ENCODE measurements around the gene CACNA1E. TPM values are rescaled to one million over a fixed set of nuclear protein-coding genes. Genes with fewer than 3 reads are reported as not detected.

The CACNA1E gene
- total and polyA plus RNA-seq, 2 experiments from 2014 or later, result 1.1 to 1.7 TPM

DNA sequence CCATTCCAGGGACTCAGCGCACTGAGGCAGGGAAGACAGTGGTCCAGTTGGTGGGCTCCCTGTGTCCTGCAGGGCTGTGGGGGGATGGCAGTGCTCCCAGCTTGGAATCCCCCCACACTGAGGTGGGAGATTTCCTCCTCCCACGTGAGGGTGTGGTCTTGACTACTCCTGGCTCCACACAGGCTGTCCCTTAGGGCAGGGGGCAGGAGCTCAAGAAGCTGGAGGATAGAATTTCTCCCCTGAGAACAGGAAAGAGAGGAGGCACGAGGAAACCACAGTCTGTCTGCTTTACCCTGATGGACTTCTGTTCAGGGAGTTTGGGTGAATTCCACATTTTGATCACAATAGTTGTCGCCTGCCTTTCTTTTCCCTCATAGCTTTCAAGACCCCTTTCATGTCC, 62.1 kb downstream of the CACNA1E start:
- H3K9me2 ChIP-seq (replicated peaks; ENCODE audit: insufficient read depth), result no peaks in the 10 kb centered on the region
- WGBS (ENCODE audit: low lambda C conversion rate, missing lambda C conversion rate), result 53% methylated on average over 4 of the region's 4 CpGs

DNA sequence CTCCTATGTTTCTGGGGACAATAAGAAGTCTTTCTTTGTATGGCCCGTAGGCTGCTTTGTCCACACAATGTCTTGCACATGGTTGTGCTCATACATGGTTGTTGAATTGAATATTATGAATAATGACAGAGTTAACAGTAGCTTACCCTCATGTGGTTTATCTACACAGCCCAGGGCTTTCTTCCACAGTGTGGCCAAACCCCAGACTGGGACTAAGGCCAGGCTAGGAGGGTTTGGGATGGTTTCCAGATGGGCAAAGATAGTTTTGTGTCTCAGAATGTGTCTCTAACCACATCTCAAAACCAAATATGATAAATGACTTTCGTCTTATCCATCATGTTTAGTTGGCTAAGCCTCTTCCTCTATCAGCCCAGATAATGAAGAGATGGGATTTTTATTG, 65.2 kb downstream of the CACNA1E start:
- Histone ChIP-seq H4K20me1 (ENCODE audit: insufficient read depth, poor library complexity, severe bottlenecking) (no peaks in the 10 kb centered on the region), H3K9me3 (ENCODE audit: low read depth) (no peaks in the 10 kb centered on the region), H3K4me3 (no peak overlapping the region), H3K27ac (no peak overlapping the region), H2AFZ (no peak overlapping the region), H3K9me2 (replicated peaks; ENCODE audit: insufficient read depth) (no peaks in the 10 kb centered on the region), H3K4me2 (no peak overlapping the region), H3K4me1 (ENCODE audit: insufficient read depth) (no peaks in the 10 kb centered on the region), H3K79me2 (no peaks in the 10 kb centered on the region), H3K36me3 (replicated peaks; ENCODE audit: insufficient read depth, low read depth) (no peaks in the 10 kb centered on the region), H3K27me3 (peaks cover 9% of the 10 kb centered on the region)
- WGBS (ENCODE audit: low lambda C conversion rate, missing lambda C conversion rate), result 90% methylated on average over 2 of the region's 2 CpGs
- no peak for DNase-seq (ENCODE audit: low spot score)
- no peak for TF ChIP-seq EZH2phosphoT487 (IDR thresholded peaks at IDR 0.05; ENCODE audit: low read depth, severe bottlenecking, unreplicated experiment)
- TF ChIP-seq, protein P1, sequence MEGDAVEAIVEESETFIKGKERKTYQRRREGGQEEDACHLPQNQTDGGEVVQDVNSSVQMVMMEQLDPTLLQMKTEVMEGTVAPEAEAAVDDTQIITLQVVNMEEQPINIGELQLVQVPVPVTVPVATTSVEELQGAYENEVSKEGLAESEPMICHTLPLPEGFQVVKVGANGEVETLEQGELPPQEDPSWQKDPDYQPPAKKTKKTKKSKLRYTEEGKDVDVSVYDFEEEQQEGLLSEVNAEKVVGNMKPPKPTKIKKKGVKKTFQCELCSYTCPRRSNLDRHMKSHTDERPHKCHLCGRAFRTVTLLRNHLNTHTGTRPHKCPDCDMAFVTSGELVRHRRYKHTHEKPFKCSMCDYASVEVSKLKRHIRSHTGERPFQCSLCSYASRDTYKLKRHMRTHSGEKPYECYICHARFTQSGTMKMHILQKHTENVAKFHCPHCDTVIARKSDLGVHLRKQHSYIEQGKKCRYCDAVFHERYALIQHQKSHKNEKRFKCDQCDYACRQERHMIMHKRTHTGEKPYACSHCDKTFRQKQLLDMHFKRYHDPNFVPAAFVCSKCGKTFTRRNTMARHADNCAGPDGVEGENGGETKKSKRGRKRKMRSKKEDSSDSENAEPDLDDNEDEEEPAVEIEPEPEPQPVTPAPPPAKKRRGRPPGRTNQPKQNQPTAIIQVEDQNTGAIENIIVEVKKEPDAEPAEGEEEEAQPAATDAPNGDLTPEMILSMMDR (IDR thresholded peaks at IDR 0.05; ENCODE audit: poor library complexity), result no peak
- TF ChIP-seq EZH2 (IDR thresholded peaks at IDR 0.05; ENCODE audit: borderline replicate concordance), result no peak

More for the DNA sequence above, 62.1 kb downstream of the CACNA1E start:
- TF ChIP-seq EZH2phosphoT487 (IDR thresholded peaks at IDR 0.05; ENCODE audit: low read depth, severe bottlenecking, unreplicated experiment), result no peak
- no peak for TF ChIP-seq EZH2 (IDR thresholded peaks at IDR 0.05; ENCODE audit: borderline replicate concordance)
- H3K4me3 ChIP-seq, result no peak overlapping the region
- H3K27me3 ChIP-seq, result peaks cover 13% of the 10 kb centered on the region
- H3K36me3 ChIP-seq (replicated peaks; ENCODE audit: insufficient read depth, low read depth), result no peaks in the 10 kb centered on the region
- H4K20me1 ChIP-seq (ENCODE audit: insufficient read depth, poor library complexity, severe bottlenecking), result no peaks in the 10 kb centered on the region
- H3K9me3 ChIP-seq (ENCODE audit: low read depth), result no peaks in the 10 kb centered on the region
- no peak for DNase-seq (ENCODE audit: low spot score)
- H3K4me1 ChIP-seq (ENCODE audit: insufficient read depth), result no peaks in the 10 kb centered on the region
- H3K4me2 ChIP-seq, result no peak overlapping the region
- H2AFZ ChIP-seq, result no peak overlapping the region
- no peak overlapping the region for H3K27ac ChIP-seq
- no peaks in the 10 kb centered on the region for H3K79me2 ChIP-seq

DNA sequence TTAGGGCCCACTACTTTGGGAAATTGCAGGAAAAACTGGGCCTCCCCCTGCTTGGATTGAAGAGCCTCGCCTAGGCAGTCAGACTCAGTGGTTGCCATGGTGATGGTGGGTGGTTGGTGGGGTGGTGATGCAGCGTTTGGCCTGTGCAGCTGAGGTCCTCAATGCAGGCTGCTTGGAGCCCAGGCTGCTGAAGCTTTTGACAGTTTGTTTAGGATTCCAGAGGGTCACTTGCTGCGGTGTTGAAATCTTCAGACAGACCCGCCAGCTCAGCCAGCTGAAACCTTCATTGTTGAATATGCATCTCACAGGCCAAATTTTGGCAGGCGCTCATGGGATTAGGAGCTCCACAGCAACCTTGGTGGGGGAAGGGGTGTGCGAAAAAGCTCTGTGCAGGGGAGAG, 67.9 kb downstream of the CACNA1E start:
- Histone ChIP-seq H3K9me3 (ENCODE audit: low read depth) (no peaks in the 10 kb centered on the region), H3K36me3 (replicated peaks; ENCODE audit: insufficient read depth, low read depth) (no peaks in the 10 kb centered on the region), H3K79me2 (no peaks in the 10 kb centered on the region), H3K27me3 (peaks cover 10% of the 10 kb centered on the region), H3K4me2 (no peak overlapping the region), H4K20me1 (ENCODE audit: insufficient read depth, poor library complexity, severe bottlenecking) (no peaks in the 10 kb centered on the region), H2AFZ (no peak overlapping the region), H3K27ac (no peak overlapping the region), H3K9me2 (replicated peaks; ENCODE audit: insufficient read depth) (no peaks in the 10 kb centered on the region), H3K4me1 (ENCODE audit: insufficient read depth) (no peaks in the 10 kb centered on the region), H3K4me3 (no peak overlapping the region)
- WGBS (ENCODE audit: low lambda C conversion rate, missing lambda C conversion rate), result 59% methylated on average over 6 of the region's 6 CpGs
- TF ChIP-seq EZH2phosphoT487 (IDR thresholded peaks at IDR 0.05; ENCODE audit: low read depth, severe bottlenecking, unreplicated experiment), result no peak
- TF ChIP-seq, protein P1 (IDR thresholded peaks at IDR 0.05; ENCODE audit: poor library complexity), result no peak
- TF ChIP-seq EZH2 (IDR thresholded peaks at IDR 0.05; ENCODE audit: borderline replicate concordance), result no peak
- peak; percentile 44 for DNase-seq (ENCODE audit: low spot score)

DNA sequence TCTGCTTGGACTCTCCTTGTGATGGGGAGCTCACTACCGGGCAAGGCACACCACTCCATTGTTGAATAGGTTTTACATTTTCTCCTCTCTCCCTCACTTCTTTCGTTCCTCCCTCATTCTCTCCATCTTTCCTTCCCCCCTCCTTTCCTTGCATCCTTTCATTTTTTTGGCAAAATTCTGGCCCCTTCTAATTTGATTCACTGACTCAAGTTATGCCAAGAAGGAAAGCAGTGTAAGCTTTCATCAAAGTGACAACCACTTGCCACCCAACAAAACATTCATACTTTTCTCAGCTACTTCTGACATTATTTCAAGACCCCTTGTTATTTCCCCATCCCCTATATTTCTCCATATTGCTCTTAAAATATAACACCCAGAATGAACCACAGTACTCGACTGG, 68.4 kb downstream of the CACNA1E start:
- no peak overlapping the region for H2AFZ ChIP-seq
- H3K36me3 ChIP-seq (replicated peaks; ENCODE audit: insufficient read depth, low read depth), result no peaks in the 10 kb centered on the region
- 86% methylated on average over 3 of the region's 3 CpGs for WGBS (ENCODE audit: low lambda C conversion rate, missing lambda C conversion rate)
- TF ChIP-seq EZH2phosphoT487 (IDR thresholded peaks at IDR 0.05; ENCODE audit: low read depth, severe bottlenecking, unreplicated experiment) (no peak), EZH2 (IDR thresholded peaks at IDR 0.05; ENCODE audit: borderline replicate concordance) (no peak)
- TF ChIP-seq, protein P1 (IDR thresholded peaks at IDR 0.05; ENCODE audit: poor library complexity), result no peak
- peaks cover 14% of the 10 kb centered on the region for H3K27me3 ChIP-seq
- no peaks in the 10 kb centered on the region for H3K4me1 ChIP-seq (ENCODE audit: insufficient read depth)
- DNase-seq (ENCODE audit: low spot score), result no peak
- no peaks in the 10 kb centered on the region for H3K9me2 ChIP-seq (replicated peaks; ENCODE audit: insufficient read depth)
- H3K9me3 ChIP-seq (ENCODE audit: low read depth), result no peaks in the 10 kb centered on the region
- no peak overlapping the region for H3K4me2 ChIP-seq
- H4K20me1 ChIP-seq (ENCODE audit: insufficient read depth, poor library complexity, severe bottlenecking), result no peaks in the 10 kb centered on the region
- no peak overlapping the region for H3K4me3 ChIP-seq
- H3K27ac ChIP-seq, result no peak overlapping the region
- H3K79me2 ChIP-seq, result no peaks in the 10 kb centered on the region

Data from hepatocyte (in vitro differentiated cells).